HG03060 (cell line): Measurements from ENCODE around the gene PROC.

ENCODE experiments used
- ATAC-seq: cut with Tn5 transposase; IDR thresholded peaks from one replicate; pipeline ENCODE4 v1.9.1; 2021; ENCODE audit warnings: low read depth, moderate number of reproducible peaks; ENCODE audit not compliant: unreplicated experiment

Gene PROC

GRCh38 chr2:127453392-127454171, 35.4 kb downstream of the PROC start:
- no peak for ATAC-seq

GRCh38 chr2:127454595-127455565, 36.7 kb downstream of the PROC start:
- ATAC-seq, result no peak

GRCh38 chr2:127455566-127456493, 37.6 kb downstream of the PROC start:
- no peak for ATAC-seq

- no peak for ATAC-seq
Measured at GRCh38 chr2:127456960-127457359, 38.7 kb downstream of the PROC start.

GRCh38 chr2:127462461-127462860, 44.2 kb downstream of the PROC start:
- ATAC-seq, result no peak

GRCh38 chr2:127463155-127463991, 45.1 kb downstream of the PROC start:
- ATAC-seq, result no peak

- ATAC-seq, result no peak
Measured at GRCh38 chr2:127464470-127465257, 46.4 kb downstream of the PROC start.

- ATAC-seq, result no peak
Measured at GRCh38 chr2:127465258-127465657, 47.0 kb downstream of the PROC start.

- ATAC-seq, result no peak
Measured at GRCh38 chr2:127469051-127469450, 50.8 kb downstream of the PROC start.

GRCh38 chr2:127469974-127470373, 51.7 kb downstream of the PROC start:
- no peak for ATAC-seq

- no peak for ATAC-seq
Measured at GRCh38 chr2:127471286-127471988, 53.2 kb downstream of the PROC start.

GRCh38 chr2:127472268-127472667, 54.0 kb downstream of the PROC start:
- no peak for ATAC-seq

GRCh38 chr2:127475788-127476187, 57.6 kb downstream of the PROC start:
- ATAC-seq, result no peak
